GM12878 (cell line): ENCODE results near the gene TPP2. TPM values are rescaled to one million over a fixed set of nuclear protein-coding genes. Genes with fewer than 3 reads are reported as not detected.

Experiments used
- ASH2L ChIP-seq: fragments of 300-600, 200-600 bp; sonication (generic); IDR thresholded peaks from 2 replicates; pipeline ENCODE4 v1.6.1; 2017; ENCODE audit warnings: low read depth, mild to moderate bottlenecking, borderline replicate concordance
- ATF2 ChIP-seq: IDR thresholded peaks from 2 replicates; pipeline ENCODE4 v1.6.1; 2012; ENCODE audit warnings: low read length, inconsistent platforms
- BCLAF1 ChIP-seq: fragments of 450-650 bp; IDR thresholded peaks from 2 replicates; pipeline ENCODE4 v1.6.1; 2017; ENCODE audit warnings: antibody characterized with exemption, mild to moderate bottlenecking, moderate library complexity
- BRCA1 ChIP-seq: IDR thresholded peaks from 2 replicates; pipeline ENCODE4 v1.6.1; 2011; ENCODE audit warnings: low read depth, low read length, improper control_type of control experiment
- CBFB ChIP-seq: IDR thresholded peaks from 2 replicates; pipeline ENCODE4 v1.6.1; 2016; ENCODE audit warnings: antibody characterized with exemption, low read depth
- CBX3 ChIP-seq: fragments of 200-600 bp; sonication (generic); IDR thresholded peaks from 2 replicates; pipeline ENCODE4 v1.6.1; 2016; ENCODE audit warnings: low read depth, borderline replicate concordance
- CHD1 ChIP-seq: IDR thresholded peaks from 2 replicates; pipeline ENCODE4 v1.6.1; 2012; ENCODE audit warnings: low read depth, low read length, improper control_type of control experiment
- CHD4 ChIP-seq: fragments of 200-600 bp; sonication (generic); IDR thresholded peaks from 2 replicates; pipeline ENCODE4 v1.6.1; 2016; ENCODE audit warnings: mild to moderate bottlenecking
- FOS ChIP-seq: IDR thresholded peaks from 3 replicates; pipeline ENCODE4 v1.6.1; 2011; ENCODE audit warnings: borderline replicate concordance; ENCODE audit not compliant: insufficient read length; ENCODE audit errors: extremely low read depth
- IRF3 ChIP-seq: fragments of 450-650 bp; IDR thresholded peaks from 2 replicates; pipeline ENCODE4 v1.6.1; 2014; ENCODE audit warnings: mild to moderate bottlenecking
- NFIC ChIP-seq: IDR thresholded peaks from 2 replicates; pipeline ENCODE4 v1.6.1; 2012; ENCODE audit warnings: low read depth, mild to moderate bottlenecking, inconsistent platforms, low read length, moderate library complexity
- NFYA ChIP-seq: IDR thresholded peaks from 2 replicates; pipeline ENCODE4 v1.6.1; 2011; ENCODE audit warnings: low read depth, mild to moderate bottlenecking, low read length, improper control_type of control experiment, borderline replicate concordance
- NFYB ChIP-seq: IDR thresholded peaks from 2 replicates; pipeline ENCODE4 v1.6.1; 2011; ENCODE audit warnings: low read depth, mild to moderate bottlenecking, low read length, improper control_type of control experiment, moderate library complexity; ENCODE audit not compliant: insufficient read depth
- PAX8 ChIP-seq: fragments of 450-650 bp; IDR thresholded peaks from 2 replicates; pipeline ENCODE4 v1.6.1; 2017; ENCODE audit warnings: mild to moderate bottlenecking, moderate library complexity
- RBBP5 ChIP-seq: fragments of 200-600 bp; sonication (generic); conservative IDR thresholded peaks from 2 replicates; pipeline ENCODE4 v1.6.1; 2016
- RCOR1 ChIP-seq: conservative IDR thresholded peaks from 2 replicates; pipeline ENCODE4 v1.6.1; 2012; ENCODE audit warnings: low read depth, low read length, improper control_type of control experiment
- SMARCA5 ChIP-seq: fragments of 450-650 bp; IDR thresholded peaks from 2 replicates; pipeline ENCODE4 v1.6.1; 2017; ENCODE audit warnings: mild to moderate bottlenecking
- SREBF1 ChIP-seq: IDR thresholded peaks from 2 replicates; pipeline ENCODE4 v1.6.1; 2012; ENCODE audit warnings: mild to moderate bottlenecking, low read length
- TCF12 ChIP-seq: IDR thresholded peaks from 2 replicates; pipeline ENCODE4 v1.6.1; 2011; ENCODE audit warnings: low read depth, mild to moderate bottlenecking, low read length
- TCF3 ChIP-seq: IDR thresholded peaks from 2 replicates; pipeline ENCODE4 v1.6.1; 2012; ENCODE audit warnings: low read depth, mild to moderate bottlenecking, low read length, borderline replicate concordance; ENCODE audit not compliant: insufficient read depth
- TCF7 ChIP-seq: IDR thresholded peaks from 2 replicates; pipeline ENCODE4 v1.6.1; 2014; ENCODE audit warnings: antibody characterized with exemption, borderline replicate concordance
- USF2 ChIP-seq: IDR thresholded peaks from 2 replicates; pipeline ENCODE4 v1.6.1; 2011; ENCODE audit warnings: low read depth, low read length, improper control_type of control experiment, borderline replicate concordance
- ZNF274 ChIP-seq: IDR thresholded peaks from one replicate; pipeline ENCODE4 v1.8.0; 2011; ENCODE audit not compliant: insufficient read length, insufficient read depth
- polyA plus RNA-seq, 11 experiments: library from polyadenylated mRNA; depleted of rRNA in 4 of 11; unstranded in 6 of 11; stranded (reverse) in 5 of 11; fragments of >200 nt; fragmentation: Nextera tagmentation in 4 of 11; fragmentation: Illumina TruSeq in 1 of 11; extraction: Ambion mirVana in 4 of 11; extraction: Trizol in 1 of 11; gene quantifications; 1 replicate in 1 of 11; 2 replicates in 10 of 11; pipeline versions ENCODE4 v1.2.1 to v1.2.3, GENCODE V29; 2011 to 2016; ENCODE audit warnings: inconsistent platforms in 2 of 11, missing spikeins in 2 of 11, low read depth in 1 of 11
- total RNA-seq, 4 experiments: library from RNA; depleted of rRNA in 3 of 4; stranded (reverse); fragments of >200 nt in 3 of 4; fragmentation: Illumina TruSeq in 1 of 4; extraction: Trizol in 1 of 4; gene quantifications; 2 replicates each; pipeline versions ENCODE4 v1.2.1 to v1.2.3, GENCODE V29; 2013 to 2021

TPP2 gene
- total and polyA plus RNA-seq, 10 of the 15 experiments (the other 5 are each of a cell fraction or from before 2014, with no cell fraction given) = 18.4 to 82.3 (median 55.4) TPM

- TF ChIP-seq USF2 = no peak; the same call in 1 of the 2 replicates
- no peak for TF ChIP-seq TCF3
- TF ChIP-seq FOS = no peak
- TF ChIP-seq SMARCA5 = peak; percentile 88; the same call in 1 of the 2 replicates
- TF ChIP-seq NFIC = 0 out of 2 replicates have a peak, but pooled peaks have one; percentile 17
- no peak for TF ChIP-seq SREBF1
- no peak for TF ChIP-seq CHD4
- no peak for TF ChIP-seq CHD1
- no peak for TF ChIP-seq NFYB
- TF ChIP-seq CBFB = no peak
- no peak for TF ChIP-seq NFYA
- no peak for TF ChIP-seq CBX3
- TF ChIP-seq TCF12 = 0 out of 2 replicates have a peak, but pooled peaks have one; percentile 21
- TF ChIP-seq BCLAF1 = no peak
- no peak for TF ChIP-seq BRCA1
- no peak; the same call in 1 of the 2 replicates for TF ChIP-seq ATF2
- TF ChIP-seq ZNF274 = no peak
- 0 out of 2 replicates have a peak, but pooled peaks have one; percentile 46 for TF ChIP-seq RCOR1
- no peak for TF ChIP-seq RBBP5
- 0 out of 2 replicates have a peak, but pooled peaks have one; percentile 64 for TF ChIP-seq ASH2L
- no peak for TF ChIP-seq TCF7
- TF ChIP-seq IRF3 = no peak
- no peak for TF ChIP-seq PAX8
These were observed 4.6 kb upstream of the TPP2 start (continued) for GRCh38 chr13:102591988-102592781.
